ENCODE data around the gene AGAP1. TPM values are rescaled to one million over a fixed set of nuclear protein-coding genes. Genes with fewer than 3 reads are reported as not detected.

Gene AGAP1
- total RNA-seq, 1 donor from 2014 or later = 39.4 TPM

GRCh38 chr2:235523486-235524150, 29.8 kb downstream of the AGAP1 start:
- Mint-ChIP-seq H3K36me3 (ENCODE audit: low read depth, unreplicated experiment) (peaks cover 7% of the 10 kb centered on the region), H3K27ac (ENCODE audit: unreplicated experiment) (no peak overlapping the region), H3K4me1 (ENCODE audit: low read depth, unreplicated experiment) (peaks cover 7% of the 10 kb centered on the region), H3K4me3 (ENCODE audit: unreplicated experiment) (no peak overlapping the region), H3K9me3 (ENCODE audit: unreplicated experiment) (no peaks in the 10 kb centered on the region), H3K27me3 (ENCODE audit: low read depth, unreplicated experiment) (no peaks in the 10 kb centered on the region)
- Histone ChIP-seq H3K9ac (ENCODE audit: low read length) (no peak overlapping the region), H3K27me3 (ENCODE audit: insufficient read depth, low read length) (no peaks in the 10 kb centered on the region), H2AFZ (ENCODE audit: low read depth, low read length) (no peak overlapping the region), H3K4me3 (ENCODE audit: insufficient read depth, low read depth, low read length) (no peak overlapping the region), H3K9me3 (ENCODE audit: insufficient read depth, low read depth, low read length) (no peaks in the 10 kb centered on the region), H3K27ac (ENCODE audit: low read depth, low read length) (no peak overlapping the region), H3K36me3 (ENCODE audit: insufficient read depth, low read length) (no peaks in the 10 kb centered on the region), H4K20me1 (ENCODE audit: insufficient read depth, low read length) (peaks cover 76% of the 10 kb centered on the region), H3K4me1 (ENCODE audit: insufficient read depth, low read length) (no peaks in the 10 kb centered on the region), H3K79me2 (ENCODE audit: insufficient read depth, low read length) (peaks cover 60% of the 10 kb centered on the region), H3K4me2 (ENCODE audit: low read length) (no peak overlapping the region)
- DNase-seq (ENCODE audit: low read depth) (no peak), FAIRE-seq (no peak)
- TF ChIP-seq CTCF (IDR thresholded peaks at IDR 0.05; ENCODE audit: insufficient read depth, low read depth, low read length) = no peak
- no peak for TF ChIP-seq EZH2 (IDR thresholded peaks at IDR 0.05; ENCODE audit: insufficient read depth, low read length)

- peaks cover 84% of the 10 kb centered on the region for H4K20me1 ChIP-seq (ENCODE audit: insufficient read depth, low read length)
- no peak for FAIRE-seq
Observed at GRCh38 chr2:235526166-235526565, 32.3 kb downstream of the AGAP1 start.

GRCh38 chr2:235527806-235528469, 34.1 kb downstream of the AGAP1 start:
- no peak overlapping the region for H3K4me3 Mint-ChIP-seq (ENCODE audit: unreplicated experiment)
- no peak overlapping the region for H2AFZ ChIP-seq (ENCODE audit: low read depth, low read length)
- TF ChIP-seq EZH2 (IDR thresholded peaks at IDR 0.05; ENCODE audit: insufficient read depth, low read length) (no peak), CTCF (IDR thresholded peaks at IDR 0.05; ENCODE audit: insufficient read depth, low read depth, low read length) (no peak)
- no peak for DNase-seq (ENCODE audit: low read depth)
- no peaks in the 10 kb centered on the region for H3K27me3 ChIP-seq (ENCODE audit: insufficient read depth, low read length)
- no peak for FAIRE-seq
- H3K4me3 ChIP-seq (ENCODE audit: insufficient read depth, low read depth, low read length) = no peak overlapping the region
- H4K20me1 ChIP-seq (ENCODE audit: insufficient read depth, low read length) = peaks cover 78% of the 10 kb centered on the region
- H3K27ac ChIP-seq (ENCODE audit: low read depth, low read length) = no peak overlapping the region
- no peak overlapping the region for H3K9ac ChIP-seq (ENCODE audit: low read length)
- H3K27me3 Mint-ChIP-seq (ENCODE audit: low read depth, unreplicated experiment) = no peaks in the 10 kb centered on the region
- H3K9me3 ChIP-seq (ENCODE audit: insufficient read depth, low read depth, low read length) = no peaks in the 10 kb centered on the region
- H3K4me1 ChIP-seq (ENCODE audit: insufficient read depth, low read length) = no peaks in the 10 kb centered on the region
- H3K4me1 Mint-ChIP-seq (ENCODE audit: low read depth, unreplicated experiment) = peaks cover 10% of the 10 kb centered on the region
- H3K9me3 Mint-ChIP-seq (ENCODE audit: unreplicated experiment) = no peaks in the 10 kb centered on the region
- H3K36me3 ChIP-seq (ENCODE audit: insufficient read depth, low read length) = no peaks in the 10 kb centered on the region
- no peak overlapping the region for H3K4me2 ChIP-seq (ENCODE audit: low read length)
- peaks cover 4% of the 10 kb centered on the region for H3K36me3 Mint-ChIP-seq (ENCODE audit: low read depth, unreplicated experiment)
- H3K27ac Mint-ChIP-seq (ENCODE audit: unreplicated experiment) = no peak overlapping the region
- H3K79me2 ChIP-seq (ENCODE audit: insufficient read depth, low read length) = peaks cover 32% of the 10 kb centered on the region

More at GRCh38 chr2:235526166-235526565, 32.3 kb downstream of the AGAP1 start:
- DNase-seq (ENCODE audit: low read depth) = no peak
- Mint-ChIP-seq H3K4me1 (ENCODE audit: low read depth, unreplicated experiment) (peaks cover 10% of the 10 kb centered on the region), H3K27ac (ENCODE audit: unreplicated experiment) (no peak overlapping the region), H3K36me3 (ENCODE audit: low read depth, unreplicated experiment) (peaks cover 5% of the 10 kb centered on the region), H3K27me3 (ENCODE audit: low read depth, unreplicated experiment) (no peaks in the 10 kb centered on the region), H3K9me3 (ENCODE audit: unreplicated experiment) (no peaks in the 10 kb centered on the region), H3K4me3 (ENCODE audit: unreplicated experiment) (no peak overlapping the region)
- Histone ChIP-seq H2AFZ (ENCODE audit: low read depth, low read length) (no peak overlapping the region), H3K9me3 (ENCODE audit: insufficient read depth, low read depth, low read length) (no peaks in the 10 kb centered on the region), H3K27me3 (ENCODE audit: insufficient read depth, low read length) (no peaks in the 10 kb centered on the region), H3K79me2 (ENCODE audit: insufficient read depth, low read length) (peaks cover 49% of the 10 kb centered on the region), H3K4me2 (ENCODE audit: low read length) (no peak overlapping the region), H3K4me1 (ENCODE audit: insufficient read depth, low read length) (no peaks in the 10 kb centered on the region), H3K9ac (ENCODE audit: low read length) (no peak overlapping the region), H3K36me3 (ENCODE audit: insufficient read depth, low read length) (no peaks in the 10 kb centered on the region), H3K27ac (ENCODE audit: low read depth, low read length) (no peak overlapping the region), H3K4me3 (ENCODE audit: insufficient read depth, low read depth, low read length) (no peak overlapping the region)
- no peak for TF ChIP-seq EZH2 (IDR thresholded peaks at IDR 0.05; ENCODE audit: insufficient read depth, low read length)
